Liver (tissue), 9 donors: ENCODE results near the gene DAB1. TPM values are rescaled to one million over a fixed set of nuclear protein-coding genes. Genes with fewer than 3 reads are reported as not detected.

ENCODE experiments used
- DNase-seq: peaks from one replicate; pipeline ENCODE4 v3.0.0-alpha.2; 2017; ENCODE audit warnings: low spot score
- H3K27ac ChIP-seq, 2 donors: one replicate each; pipeline ENCODE4 v1.7.0; 2013; ENCODE audit warnings: inconsistent platforms in 2 of 2, low read length in 2 of 2, control low read depth in 1 of 2, low read depth in 1 of 2, mild to moderate bottlenecking in 1 of 2
- H3K27me3 ChIP-seq, 4 donors: one replicate each; pipeline versions ENCODE4 v1.6.1 to v1.7.0; 2013; ENCODE audit warnings: low read length in 3 of 4, inconsistent platforms in 1 of 4, mild to moderate bottlenecking in 1 of 4, moderate library complexity in 1 of 4; ENCODE audit not compliant: control insufficient read depth in 4 of 4, insufficient read depth in 4 of 4
- H3K36me3 ChIP-seq, 4 donors: one replicate each; pipeline versions ENCODE4 v1.6.1 to v1.7.0; 2013; ENCODE audit warnings: low read length in 3 of 4, mild to moderate bottlenecking in 3 of 4, low read depth in 1 of 4, moderate library complexity in 1 of 4; ENCODE audit not compliant: control insufficient read depth in 4 of 4, insufficient read depth in 3 of 4
- H3K4me1 ChIP-seq, 4 donors: one replicate each; pipeline versions ENCODE4 v1.6.1 to v1.7.0; 2013; ENCODE audit warnings: low read length in 3 of 4, mild to moderate bottlenecking in 3 of 4, moderate library complexity in 1 of 4; ENCODE audit not compliant: control insufficient read depth in 4 of 4, insufficient read depth in 4 of 4
- H3K4me3 ChIP-seq, 3 donors: one replicate each; pipeline versions ENCODE4 v1.6.1 to v1.7.0; 2013; ENCODE audit warnings: low read length in 3 of 3, control low read depth in 1 of 3, low read depth in 1 of 3, mild to moderate bottlenecking in 1 of 3
- H3K9ac ChIP-seq, 2 donors: one replicate each; pipeline ENCODE4 v1.7.0; 2013; ENCODE audit warnings: low read length in 2 of 2, mild to moderate bottlenecking in 2 of 2, moderate library complexity in 2 of 2, control low read depth in 1 of 2, low read depth in 1 of 2
- H3K9me3 ChIP-seq, 4 donors: one replicate each; pipeline versions ENCODE4 v1.6.1 to v1.7.0; 2013; ENCODE audit warnings: low read length in 3 of 4; ENCODE audit not compliant: control insufficient read depth in 4 of 4
- ATF3 ChIP-seq: IDR thresholded peaks from 2 replicates; pipeline ENCODE4 v1.6.1; 2016; ENCODE audit warnings: antibody characterized with exemption
- CTCF ChIP-seq: fragments of 150-350 bp; IDR thresholded peaks from 2 replicates; pipeline ENCODE4 v1.5.1; 2017; ENCODE audit warnings: improper control_type of control experiment, low read depth, low read length; ENCODE audit not compliant: missing input control
- EGR1 ChIP-seq, 2 donors: IDR thresholded peaks; 2 replicates each; pipeline ENCODE4 v1.6.1; 2016 to 2018; ENCODE audit warnings: antibody characterized with exemption in 2 of 2, low read depth in 2 of 2
- FOXA2 ChIP-seq: IDR thresholded peaks from 2 replicates; pipeline ENCODE4 v1.6.1; 2016; ENCODE audit warnings: antibody characterized with exemption
- HNF4G ChIP-seq: IDR thresholded peaks from 2 replicates; pipeline ENCODE4 v1.6.1; 2016; ENCODE audit warnings: antibody characterized with exemption
- JUND ChIP-seq, 2 donors: IDR thresholded peaks; 2 replicates each; pipeline ENCODE4 v1.6.1; 2016; ENCODE audit warnings: antibody characterized with exemption in 2 of 2
- MAX ChIP-seq: IDR thresholded peaks from 2 replicates; pipeline ENCODE4 v1.6.1; 2016; ENCODE audit warnings: antibody characterized with exemption
- NR2F2 ChIP-seq: IDR thresholded peaks from 2 replicates; pipeline ENCODE4 v1.6.1; 2016; ENCODE audit warnings: antibody characterized with exemption
- RAD21 ChIP-seq, 2 donors: IDR thresholded peaks; 2 replicates each; pipeline ENCODE4 v1.6.1; 2016; ENCODE audit warnings: antibody characterized with exemption in 2 of 2, mild to moderate bottlenecking in 2 of 2
- REST ChIP-seq: IDR thresholded peaks from 2 replicates; pipeline ENCODE4 v1.6.1; 2016; ENCODE audit warnings: antibody characterized with exemption, mild to moderate bottlenecking
- RXRA ChIP-seq, 2 donors: IDR thresholded peaks; 2 replicates each; pipeline ENCODE4 v1.6.1; 2017 to 2018; ENCODE audit warnings: antibody characterized with exemption in 2 of 2, mild to moderate bottlenecking in 1 of 2
- SP1 ChIP-seq: IDR thresholded peaks from 2 replicates; pipeline ENCODE4 v1.6.1; 2018; ENCODE audit warnings: antibody characterized with exemption, mild to moderate bottlenecking
- TAF1 ChIP-seq: conservative IDR thresholded peaks from 2 replicates; pipeline ENCODE4 v1.6.1; 2016; ENCODE audit warnings: antibody characterized with exemption, mild to moderate bottlenecking
- YY1 ChIP-seq: IDR thresholded peaks from 2 replicates; pipeline ENCODE4 v1.6.1; 2016; ENCODE audit warnings: antibody characterized with exemption, mild to moderate bottlenecking
- WGBS: extraction: QIAGEN DNeasy Blood & Tissue Kit; methylation state at CpG from one replicate; pipeline ENCODE4 v1.1.7; 2013; 5-methylcytosine and 5-hydroxymethylcytosine counted together
- polyA plus RNA-seq, 2 donors: library from polyadenylated mRNA; stranded (reverse) in 1 of 2; unstranded in 1 of 2; fragments of 200-250 nt in 1 of 2; fragments of >200 nt in 1 of 2; fragmentation: Nextera tagmentation in 1 of 2; extraction: Ambion mirVana in 1 of 2; gene quantifications; one replicate each; pipeline versions ENCODE4 v1.2.1 to v1.2.3, GENCODE V29; 2013 to 2015
- total RNA-seq, 2 donors: library from RNA; depleted of rRNA; stranded (reverse); fragments of >200 nt; gene quantifications; one replicate each; pipeline ENCODE4 v1.2.3, GENCODE V29; 2014
- donor health status: healthy.
- donor health status: healthy.
- donor health status: healthy.
- donor health status: healthy.
- donor health status: healthy.

Gene DAB1
- total and polyA plus RNA-seq, 4 donors = 0.54 to 1.7 (median 1.2) TPM

GRCh38 chr1:57269630-57270225, 154.1 kb downstream of the DAB1 start:
- Histone ChIP-seq H3K4me1 (peaks cover 6 to 15% (median 8%) of the 10 kb centered on the region in 4 donors), H3K9ac (no peak overlapping the region), H3K9me3 (no peaks in the 10 kb centered on the region), H3K36me3 (no peaks in the 10 kb centered on the region), H3K27me3 (no peaks in the 10 kb centered on the region), H3K27ac (no peak overlapping the region), H3K4me3 (no peak overlapping the region)
- 53% methylated on average over 10 of the region's 10 CpGs for WGBS
- DNase-seq = no peak
- TF ChIP-seq YY1 (no peak), CTCF (no peak), NR2F2 (no peak)

- H3K27ac ChIP-seq = no peak overlapping the region
- no peaks in the 10 kb centered on the region for H3K36me3 ChIP-seq
- 90% methylated on average over 5 of the region's 5 CpGs for WGBS
- DNase-seq = no peak
- no peaks in the 10 kb centered on the region for H3K27me3 ChIP-seq
- TF ChIP-seq CTCF = no peak
- TF ChIP-seq FOXA2 = no peak
- no peak for TF ChIP-seq HNF4G
- TF ChIP-seq RAD21 (IDR thresholded peaks at IDR 0.05) = no peak
- TF ChIP-seq JUND (IDR thresholded peaks at IDR 0.05) = no peak
- TF ChIP-seq TAF1 = no peak
- TF ChIP-seq MAX = no peak
- TF ChIP-seq SP1 = no peak
- no peak for TF ChIP-seq ATF3
- no peak for TF ChIP-seq REST
- TF ChIP-seq EGR1 (IDR thresholded peaks at IDR 0.05; ENCODE audit: low read depth in 2 of 2) = no peak
- no peak for TF ChIP-seq RXRA (IDR thresholded peaks at IDR 0.05)
- H3K4me1 ChIP-seq = no peaks in the 10 kb centered on the region
- H3K9ac ChIP-seq = no peak overlapping the region
- no peak overlapping the region for H3K4me3 ChIP-seq
- no peaks in the 10 kb centered on the region for H3K9me3 ChIP-seq
Measured at GRCh38 chr1:57265104-57265503, 158.8 kb downstream of the DAB1 start.
